Body of pancreas (tissue), 4 donors: ENCODE results near the gene FOXP1.

Experiments used
- CTCF ChIP-seq, 7 experiments: fragments of 450-650 bp in 4 of 7; fragments of 200-600 bp in 3 of 7; sonication (generic) in 3 of 7; IDR thresholded peaks; one replicate each; pipeline ENCODE4 v1.5.1; 2016 to 2019; ENCODE audit warnings: antibody characterized with exemption in 7 of 7
- POLR2A ChIP-seq, 3 donors: fragments of 450-650 bp; IDR thresholded peaks; one replicate each; pipeline ENCODE4 v1.6.1; 2016; ENCODE audit warnings: antibody characterized with exemption in 3 of 3, mild to moderate bottlenecking in 2 of 3

GRCh38 chr3:71518089-71518488 lies 65.4 kb downstream of the FOXP1 start:
- TF ChIP-seq POLR2A (IDR thresholded peaks at IDR 0.05) (no peak), CTCF (IDR thresholded peaks at IDR 0.05) (no peak)
